Neural progenitor cell (in vitro differentiated cells): Measurements from ENCODE around the gene SIAH2. TPM values are rescaled to one million over a fixed set of nuclear protein-coding genes. Genes with fewer than 3 reads are reported as not detected.

ENCODE experiments used
- DNase-seq: peaks from one replicate; pipeline ENCODE4 v3.0.0-alpha.2; 2016; ENCODE audit warnings: low spot score
- H2AFZ ChIP-seq: fragments of 200-600 bp; sonication (generic); replicated peaks from 2 replicates; pipeline ENCODE4 v1.6.1; 2016; ENCODE audit warnings: antibody characterized with exemption
- H3F3A ChIP-seq: fragments of 200-600 bp; sonication (generic); 2 replicates; pipeline ENCODE4 v1.6.1; 2016; ENCODE audit warnings: antibody characterized with exemption, low read depth
- H3K27ac ChIP-seq: fragments of 200-600 bp; sonication (generic); 2 replicates; pipeline ENCODE4 v1.5.1; 2016; ENCODE audit warnings: mild to moderate bottlenecking
- H3K27me3 ChIP-seq: fragments of 200-600 bp; sonication (generic); 2 replicates; pipeline ENCODE4 v1.6.1; 2016; ENCODE audit warnings: mild to moderate bottlenecking, moderate library complexity
- H3K36me3 ChIP-seq: fragments of 200-600 bp; sonication (generic); 2 replicates; pipeline ENCODE4 v1.5.1; 2016
- H3K4me1 ChIP-seq: fragments of 200-600 bp; sonication (generic); 2 replicates; pipeline ENCODE4 v1.6.1; 2016; ENCODE audit warnings: mixed run types
- H3K4me2 ChIP-seq: fragments of 200-600 bp; sonication (generic); 2 replicates; pipeline ENCODE4 v1.6.1; 2016
- H3K4me3 ChIP-seq: fragments of 200-600 bp; sonication (generic); 2 replicates; pipeline ENCODE4 v1.5.1; 2016
- H3K79me2 ChIP-seq: fragments of 200-600 bp; sonication (generic); 2 replicates; pipeline ENCODE4 v1.6.1; 2016; ENCODE audit warnings: low read depth
- H3K9ac ChIP-seq: fragments of 200-600 bp; sonication (generic); 2 replicates; pipeline ENCODE4 v1.6.1; 2016
- H3K9me3 ChIP-seq: fragments of 200-600 bp; sonication (generic); 2 replicates; pipeline ENCODE4 v1.5.1; 2016; ENCODE audit warnings: low read depth
- H4K20me1 ChIP-seq: fragments of 200-600 bp; sonication (generic); 2 replicates; pipeline ENCODE4 v1.6.1; 2016; ENCODE audit warnings: low read depth
- H3K27ac Mint-ChIP-seq: 3 replicates; pipeline ENCODE4 v1.8.0; 2021; ENCODE audit warnings: mixed read lengths
- H3K27me3 Mint-ChIP-seq: 2 replicates; pipeline ENCODE4 v1.8.0; 2022; ENCODE audit warnings: low read depth, mild to moderate bottlenecking, inconsistent platforms, moderate library complexity, mixed read lengths; ENCODE audit not compliant: insufficient read depth
- H3K36me3 Mint-ChIP-seq: 3 replicates; pipeline ENCODE4 v1.8.0; 2021; ENCODE audit warnings: mixed read lengths
- H3K4me1 Mint-ChIP-seq: 3 replicates; pipeline ENCODE4 v1.8.0; 2021; ENCODE audit warnings: mixed read lengths
- H3K4me3 Mint-ChIP-seq: 3 replicates; pipeline ENCODE4 v1.8.0; 2021; ENCODE audit warnings: mild to moderate bottlenecking, moderate library complexity, mixed read lengths
- H3K9me3 Mint-ChIP-seq: 3 replicates; pipeline ENCODE4 v1.8.0; 2020; ENCODE audit warnings: mixed read lengths
- CTCF ChIP-seq: fragments of 200-600 bp; sonication (generic); IDR thresholded peaks from 2 replicates; pipeline ENCODE4 v1.5.1; 2017; ENCODE audit warnings: antibody characterized with exemption, mild to moderate bottlenecking
- EZH2 ChIP-seq: fragments of 200-600 bp; sonication (generic); IDR thresholded peaks from 2 replicates; pipeline ENCODE4 v1.6.1; 2017; ENCODE audit warnings: antibody characterized with exemption, mild to moderate bottlenecking, moderate library complexity
- EZH2phosphoT487 ChIP-seq: fragments of 200-600 bp; sonication (generic); IDR thresholded peaks from 2 replicates; pipeline ENCODE4 v1.6.1; 2017; ENCODE audit warnings: antibody characterized with exemption
- total RNA-seq: library from RNA; depleted of rRNA; stranded (reverse); fragments of >200 nt; gene quantifications from 2 replicates; pipeline ENCODE4 v1.2.3, GENCODE V29; 2015; ENCODE audit warnings: low replicate concordance

Gene SIAH2
- total RNA-seq, 1 donor from 2014 or later = 14.6 TPM

DNA sequence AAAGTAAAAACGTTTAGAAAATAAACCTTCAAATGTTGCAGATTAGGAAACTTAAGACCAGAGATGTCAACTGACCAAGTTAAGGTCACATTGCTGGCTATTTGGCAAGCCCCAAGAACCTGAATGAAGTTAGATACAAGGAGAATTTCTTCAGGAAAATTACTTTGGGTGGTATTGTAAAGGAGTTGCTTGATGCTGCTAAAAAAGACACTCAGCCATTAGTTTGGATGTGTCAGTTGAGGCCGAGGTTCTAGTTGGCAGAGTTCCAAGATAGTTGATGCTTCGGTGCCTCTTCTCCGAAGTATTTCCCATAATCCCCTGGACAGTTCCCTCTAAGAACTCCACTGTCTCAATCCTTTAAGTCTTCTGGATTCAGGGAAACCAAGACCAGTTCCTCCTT, 24.3 kb downstream of the SIAH2 start:
- Histone ChIP-seq H3K79me2 (no peaks in the 10 kb centered on the region), H3K36me3 (no peaks in the 10 kb centered on the region), H3K9ac (no peak overlapping the region), H3K4me1 (peaks cover 8% of the 10 kb centered on the region), H3K4me3 (no peak overlapping the region), H4K20me1 (no peaks in the 10 kb centered on the region), H3F3A (no peaks in the 10 kb centered on the region), H3K4me2 (no peak overlapping the region), H2AFZ (no peak overlapping the region), H3K27me3 (no peaks in the 10 kb centered on the region), H3K27ac (no peak overlapping the region), H3K9me3 (no peaks in the 10 kb centered on the region)
- no peak for DNase-seq
- peaks cover 4% of the 10 kb centered on the region for H3K36me3 Mint-ChIP-seq
- H3K4me1 Mint-ChIP-seq = peaks cover 14% of the 10 kb centered on the region
- H3K27me3 Mint-ChIP-seq = no peaks in the 10 kb centered on the region
- H3K27ac Mint-ChIP-seq = no peak overlapping the region
- TF ChIP-seq EZH2phosphoT487 (no peak), EZH2 (no peak), CTCF (no peak)
- H3K4me3 Mint-ChIP-seq = no peak overlapping the region
- H3K9me3 Mint-ChIP-seq = no peaks in the 10 kb centered on the region

GRCh38 chr3:150737874-150738679, 24.9 kb downstream of the SIAH2 start:
- H3K4me2 ChIP-seq = no peak overlapping the region

DNA sequence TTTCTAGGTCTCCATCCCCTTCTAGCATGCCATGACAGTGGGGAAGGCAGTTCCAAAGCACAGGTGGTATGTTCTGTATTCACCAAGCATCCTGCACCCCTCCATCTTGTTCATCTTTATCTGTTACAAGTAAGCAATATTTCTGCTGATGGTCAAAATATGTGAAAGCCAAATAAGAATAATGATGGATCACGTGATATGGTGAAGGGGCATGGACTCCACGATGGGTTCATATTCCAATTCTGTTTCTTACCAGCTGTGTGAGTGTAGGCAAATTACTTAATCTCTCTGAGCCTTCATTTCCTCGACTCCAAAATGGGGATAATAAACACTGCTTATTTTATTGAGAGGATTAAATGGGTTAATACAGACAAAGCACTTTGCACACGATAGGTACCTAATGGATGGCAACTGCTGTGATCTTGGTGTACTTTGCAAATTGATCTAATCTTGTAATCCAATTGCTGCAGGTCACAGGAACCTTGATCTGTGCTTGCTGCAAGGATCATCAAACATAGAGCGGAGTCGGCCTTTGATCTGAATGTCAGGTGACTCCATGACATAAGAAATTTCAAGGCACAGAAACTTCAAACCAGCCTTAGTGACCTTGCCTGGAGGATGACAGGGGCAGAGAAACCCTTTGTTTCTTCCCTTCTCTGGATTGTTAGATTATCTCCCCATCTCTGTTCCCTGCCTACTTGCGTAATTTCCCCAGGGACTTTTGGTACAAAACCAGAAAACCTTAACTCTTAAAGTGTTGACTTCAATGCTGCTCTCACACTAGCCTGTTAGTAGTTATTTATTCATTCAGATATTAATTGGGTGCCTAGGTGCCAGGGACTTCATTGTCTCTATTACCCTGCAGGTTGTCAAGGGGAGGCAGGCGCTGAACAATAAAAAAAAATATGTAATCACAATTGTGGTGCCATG, 25.8 kb downstream of the SIAH2 start:
- H3K36me3 Mint-ChIP-seq = peaks cover 2% of the 10 kb centered on the region

More at GRCh38 chr3:150737874-150738679, 24.9 kb downstream of the SIAH2 start:
- no peak overlapping the region for H3K4me3 Mint-ChIP-seq
- no peaks in the 10 kb centered on the region for H3K27me3 ChIP-seq
- H3F3A ChIP-seq = no peaks in the 10 kb centered on the region
- H3K4me1 ChIP-seq = peaks cover 14% of the 10 kb centered on the region
- H3K36me3 ChIP-seq = no peaks in the 10 kb centered on the region
- no peak overlapping the region for H3K27ac Mint-ChIP-seq
- no peak overlapping the region for H3K27ac ChIP-seq
- H2AFZ ChIP-seq = no peak overlapping the region
- H3K27me3 Mint-ChIP-seq = no peaks in the 10 kb centered on the region
- H3K9me3 ChIP-seq = no peaks in the 10 kb centered on the region
- H3K4me3 ChIP-seq = no peak overlapping the region
- no peaks in the 10 kb centered on the region for H3K79me2 ChIP-seq
- H3K4me1 Mint-ChIP-seq = peaks cover 15% of the 10 kb centered on the region
- peaks cover 4% of the 10 kb centered on the region for H3K36me3 Mint-ChIP-seq
- no peak overlapping the region for H3K9ac ChIP-seq
- DNase-seq = no peak
- H4K20me1 ChIP-seq = no peaks in the 10 kb centered on the region
- H3K9me3 Mint-ChIP-seq = no peaks in the 10 kb centered on the region
- TF ChIP-seq CTCF = no peak

More for the DNA sequence above, 25.8 kb downstream of the SIAH2 start:
- Histone ChIP-seq H3K4me3 (no peak overlapping the region), H3K36me3 (no peaks in the 10 kb centered on the region), H3K79me2 (no peaks in the 10 kb centered on the region), H3F3A (no peaks in the 10 kb centered on the region), H3K9ac (no peak overlapping the region), H3K9me3 (no peaks in the 10 kb centered on the region), H2AFZ (no peak overlapping the region), H3K4me1 (peaks cover 15% of the 10 kb centered on the region), H4K20me1 (no peaks in the 10 kb centered on the region), H3K27ac (no peak overlapping the region), H3K4me2 (no peak overlapping the region), H3K27me3 (no peaks in the 10 kb centered on the region)
- TF ChIP-seq EZH2 (no peak), CTCF (no peak), EZH2phosphoT487 (no peak)
- no peak overlapping the region for H3K27ac Mint-ChIP-seq
- no peaks in the 10 kb centered on the region for H3K9me3 Mint-ChIP-seq
- no peak for DNase-seq
- H3K27me3 Mint-ChIP-seq = no peaks in the 10 kb centered on the region
- H3K4me3 Mint-ChIP-seq = no peak overlapping the region
- H3K4me1 Mint-ChIP-seq = peaks cover 16% of the 10 kb centered on the region
